ENCODE data around the gene CHAF1A. TPM values are rescaled to one million over a fixed set of nuclear protein-coding genes. Genes with fewer than 3 reads are reported as not detected.

The CHAF1A gene
- 26.5 and 44.1 TPM in 2 replicates for total RNA-seq (2014; rRNA removed; shearing (Covaris generic))
- polyA plus RNA-seq (2015; cell fraction: cytosol; rRNA removed) = 28.2 and 38.1 TPM in 2 replicates
- polyA plus RNA-seq (2015; cell fraction: nucleus; rRNA removed) = 42.1 and 50.3 TPM in 2 replicates

- peak; percentile 97 for DNase-seq (ENCODE audit: low read depth)
These were observed at the start of gene CHAF1A for GRCh38 chr19:4402171-4403004. Gene CHAF1A, plus strand, starts transcription at chr19:4402640. Its CDS starts 123 bp downstream, at chr19:4402763.

GRCh38 chr19:4352701-4353121 is 49.7 kb upstream of the CHAF1A start:
- no peak for DNase-seq (ENCODE audit: low read depth)

GRCh38 chr19:4354282-4354681 is 48.2 kb upstream of the CHAF1A start:
- no peak for DNase-seq (ENCODE audit: low read depth)

- DNase-seq (ENCODE audit: low read depth) = no peak
These were observed 47.5 kb upstream of the CHAF1A start for GRCh38 chr19:4354897-4355296.

GRCh38 chr19:4357095-4357797 is 45.2 kb upstream of the CHAF1A start:
- DNase-seq (ENCODE audit: low read depth) = no peak

- no peak for DNase-seq (ENCODE audit: low read depth)
These were observed 44.5 kb upstream of the CHAF1A start for GRCh38 chr19:4357921-4358326.

GRCh38 chr19:4358709-4359626 is 43.5 kb upstream of the CHAF1A start:
- DNase-seq (ENCODE audit: low read depth) = no peak

- DNase-seq (ENCODE audit: low read depth) = no peak
These were observed 42.8 kb upstream of the CHAF1A start for GRCh38 chr19:4359627-4360000.

- no peak for DNase-seq (ENCODE audit: low read depth)
These were observed 42.3 kb upstream of the CHAF1A start for GRCh38 chr19:4360081-4360569.

GRCh38 chr19:4360641-4361151 is 41.7 kb upstream of the CHAF1A start:
- DNase-seq (ENCODE audit: low read depth) = no peak

- no peak for DNase-seq (ENCODE audit: low read depth)
These were observed 41.0 kb upstream of the CHAF1A start for GRCh38 chr19:4361152-4362046.

- DNase-seq (ENCODE audit: low read depth) = no peak
These were observed 40.2 kb upstream of the CHAF1A start for GRCh38 chr19:4362101-4362828.

GRCh38 chr19:4362831-4363545 is 39.5 kb upstream of the CHAF1A start:
- no peak for DNase-seq (ENCODE audit: low read depth)

- DNase-seq (ENCODE audit: low read depth) = no peak
These were observed 38.7 kb upstream of the CHAF1A start for GRCh38 chr19:4363571-4364304.

- no peak for DNase-seq (ENCODE audit: low read depth)
These were observed 37.1 kb upstream of the CHAF1A start for GRCh38 chr19:4365341-4365740.

GRCh38 chr19:4365791-4366665 is 36.4 kb upstream of the CHAF1A start:
- no peak for DNase-seq (ENCODE audit: low read depth)

Measured in HT1080 (cell line).